ENCODE results near the gene AVEN.

GRCh38 chr15:34009656-34010055 lies 29.3 kb downstream of the AVEN start:
- TF ChIP-seq ZNF274 (IDR thresholded peaks at IDR 0.05; ENCODE audit: borderline replicate concordance, extremely low read depth, low read length) (no peak), YY1 (IDR thresholded peaks at IDR 0.05; ENCODE audit: low read depth, low read length) (no peak), SUZ12 (IDR thresholded peaks at IDR 0.05; ENCODE audit: low read length) (no peak), JUND (IDR thresholded peaks at IDR 0.05; ENCODE audit: low read length) (no peak)
- TF ChIP-seq, protein P1, sequence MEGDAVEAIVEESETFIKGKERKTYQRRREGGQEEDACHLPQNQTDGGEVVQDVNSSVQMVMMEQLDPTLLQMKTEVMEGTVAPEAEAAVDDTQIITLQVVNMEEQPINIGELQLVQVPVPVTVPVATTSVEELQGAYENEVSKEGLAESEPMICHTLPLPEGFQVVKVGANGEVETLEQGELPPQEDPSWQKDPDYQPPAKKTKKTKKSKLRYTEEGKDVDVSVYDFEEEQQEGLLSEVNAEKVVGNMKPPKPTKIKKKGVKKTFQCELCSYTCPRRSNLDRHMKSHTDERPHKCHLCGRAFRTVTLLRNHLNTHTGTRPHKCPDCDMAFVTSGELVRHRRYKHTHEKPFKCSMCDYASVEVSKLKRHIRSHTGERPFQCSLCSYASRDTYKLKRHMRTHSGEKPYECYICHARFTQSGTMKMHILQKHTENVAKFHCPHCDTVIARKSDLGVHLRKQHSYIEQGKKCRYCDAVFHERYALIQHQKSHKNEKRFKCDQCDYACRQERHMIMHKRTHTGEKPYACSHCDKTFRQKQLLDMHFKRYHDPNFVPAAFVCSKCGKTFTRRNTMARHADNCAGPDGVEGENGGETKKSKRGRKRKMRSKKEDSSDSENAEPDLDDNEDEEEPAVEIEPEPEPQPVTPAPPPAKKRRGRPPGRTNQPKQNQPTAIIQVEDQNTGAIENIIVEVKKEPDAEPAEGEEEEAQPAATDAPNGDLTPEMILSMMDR (IDR thresholded peaks at IDR 0.05; ENCODE audit: control extremely low read depth in 1 of 3, insufficient read depth in 1 of 3, low read depth in 1 of 3, low read length in 3 of 3) = no peak
- TF ChIP-seq, protein P2, sequence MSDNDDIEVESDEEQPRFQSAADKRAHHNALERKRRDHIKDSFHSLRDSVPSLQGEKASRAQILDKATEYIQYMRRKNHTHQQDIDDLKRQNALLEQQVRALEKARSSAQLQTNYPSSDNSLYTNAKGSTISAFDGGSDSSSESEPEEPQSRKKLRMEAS (IDR thresholded peaks at IDR 0.05) = no peak

All from H1 (cell line).